GM06990 (cell line): ENCODE measurements around the gene SEPHS1.
"Not testable (repeated sequence)": the region's sequence is repeated elsewhere in the genome, so short reads cannot be mapped to it uniquely, and the experiment has no call there.

Experiments
- DNase-seq: peaks from one replicate; pipeline ENCODE4 v3.0.0-alpha.2; 2011; ENCODE audit not compliant: insufficient read length; ENCODE audit errors: extremely low read depth
- H3K27me3 ChIP-seq: replicated peaks from 2 replicates; pipeline ENCODE4 v1.6.0; 2011; ENCODE audit warnings: low read length; ENCODE audit not compliant: control insufficient read depth, insufficient read depth
- H3K36me3 ChIP-seq: 2 replicates; pipeline ENCODE4 v1.5.1; 2011; ENCODE audit warnings: low read length; ENCODE audit not compliant: control insufficient read depth, insufficient read depth
- H3K4me3 ChIP-seq: replicated peaks from 2 replicates; pipeline ENCODE4 v1.5.1; 2011; ENCODE audit warnings: low read depth, mild to moderate bottlenecking, control low read depth, low read length
- TF ChIP-seq, protein P1 (sequence below): IDR thresholded peaks from 2 replicates; pipeline ENCODE4 v1.5.1; 2011; ENCODE audit warnings: low read length, control low read depth, mild to moderate bottlenecking, inconsistent platforms; ENCODE audit not compliant: insufficient read depth, poor library complexity, severe bottlenecking

The SEPHS1 gene

DNA sequence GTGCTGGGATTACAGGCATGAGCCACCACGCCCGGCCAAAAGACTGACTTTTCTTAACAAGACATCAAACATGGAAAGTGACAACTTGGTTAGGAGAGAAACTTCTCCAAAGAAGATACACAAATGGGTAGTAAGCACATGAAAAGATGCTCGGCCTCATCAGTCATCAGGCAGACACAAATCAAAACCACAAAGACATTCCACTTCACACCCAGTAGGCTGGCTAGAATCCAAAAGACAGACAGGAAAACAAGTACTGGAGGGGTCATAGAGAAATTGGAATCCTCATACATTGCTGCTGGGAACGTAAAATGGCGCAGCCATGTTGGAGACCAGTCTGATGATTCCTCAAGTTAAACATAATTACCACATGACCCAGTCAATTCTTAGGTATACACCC, 16.4 kb downstream of the SEPHS1 start:
- H3K27me3 ChIP-seq = no peaks in the 10 kb centered on the region
- H3K36me3 ChIP-seq = peaks cover 17% of the 10 kb centered on the region
- H3K4me3 ChIP-seq = no peak overlapping the region
- TF ChIP-seq, protein P1, sequence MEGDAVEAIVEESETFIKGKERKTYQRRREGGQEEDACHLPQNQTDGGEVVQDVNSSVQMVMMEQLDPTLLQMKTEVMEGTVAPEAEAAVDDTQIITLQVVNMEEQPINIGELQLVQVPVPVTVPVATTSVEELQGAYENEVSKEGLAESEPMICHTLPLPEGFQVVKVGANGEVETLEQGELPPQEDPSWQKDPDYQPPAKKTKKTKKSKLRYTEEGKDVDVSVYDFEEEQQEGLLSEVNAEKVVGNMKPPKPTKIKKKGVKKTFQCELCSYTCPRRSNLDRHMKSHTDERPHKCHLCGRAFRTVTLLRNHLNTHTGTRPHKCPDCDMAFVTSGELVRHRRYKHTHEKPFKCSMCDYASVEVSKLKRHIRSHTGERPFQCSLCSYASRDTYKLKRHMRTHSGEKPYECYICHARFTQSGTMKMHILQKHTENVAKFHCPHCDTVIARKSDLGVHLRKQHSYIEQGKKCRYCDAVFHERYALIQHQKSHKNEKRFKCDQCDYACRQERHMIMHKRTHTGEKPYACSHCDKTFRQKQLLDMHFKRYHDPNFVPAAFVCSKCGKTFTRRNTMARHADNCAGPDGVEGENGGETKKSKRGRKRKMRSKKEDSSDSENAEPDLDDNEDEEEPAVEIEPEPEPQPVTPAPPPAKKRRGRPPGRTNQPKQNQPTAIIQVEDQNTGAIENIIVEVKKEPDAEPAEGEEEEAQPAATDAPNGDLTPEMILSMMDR = no peak
- DNase-seq = no peak

DNA sequence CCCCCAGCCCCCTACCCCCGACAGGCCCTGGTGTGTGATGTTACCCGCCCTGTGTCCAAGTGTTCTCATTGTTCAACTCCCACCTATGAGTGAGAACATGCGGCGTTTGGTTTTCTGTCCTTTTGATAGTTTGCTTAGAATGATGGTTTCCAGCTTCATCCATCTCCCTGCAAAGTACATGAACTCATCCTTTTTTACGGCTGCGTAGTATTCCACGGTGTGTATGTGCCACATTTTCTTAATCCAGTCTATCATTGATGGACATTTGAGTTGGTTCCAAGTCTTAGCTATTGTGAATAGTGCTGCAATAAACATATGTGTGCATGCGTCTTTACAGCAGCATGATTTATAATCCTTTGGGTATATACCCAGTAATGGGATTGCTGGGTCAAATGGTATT, 17.1 kb downstream of the SEPHS1 start:
- DNase-seq, H3K4me3 ChIP-seq, H3K27me3 ChIP-seq: not testable (repeated sequence)
- H3K36me3 ChIP-seq = peaks cover 19% of the 10 kb centered on the region

DNA sequence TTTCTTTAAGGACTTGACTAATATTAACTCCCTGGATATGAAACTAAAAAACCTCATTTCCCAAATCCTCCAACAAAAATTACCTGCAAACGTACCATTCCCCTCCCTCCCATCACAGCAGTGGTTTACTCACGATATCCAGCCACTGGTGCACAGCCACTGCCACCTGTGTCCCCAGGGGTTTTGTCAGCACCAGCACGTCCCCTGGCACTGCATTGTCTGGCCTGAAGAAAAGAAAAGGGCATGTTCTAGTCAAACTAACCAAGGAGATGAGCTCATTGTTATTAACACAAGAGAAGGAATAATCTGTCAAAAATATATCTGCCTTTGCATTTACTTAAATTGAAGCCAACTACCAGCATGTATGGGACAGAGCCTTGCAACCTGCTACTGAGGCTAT, 18.5 kb downstream of the SEPHS1 start:
- H3K36me3 ChIP-seq = peaks cover 17% of the 10 kb centered on the region

DNA sequence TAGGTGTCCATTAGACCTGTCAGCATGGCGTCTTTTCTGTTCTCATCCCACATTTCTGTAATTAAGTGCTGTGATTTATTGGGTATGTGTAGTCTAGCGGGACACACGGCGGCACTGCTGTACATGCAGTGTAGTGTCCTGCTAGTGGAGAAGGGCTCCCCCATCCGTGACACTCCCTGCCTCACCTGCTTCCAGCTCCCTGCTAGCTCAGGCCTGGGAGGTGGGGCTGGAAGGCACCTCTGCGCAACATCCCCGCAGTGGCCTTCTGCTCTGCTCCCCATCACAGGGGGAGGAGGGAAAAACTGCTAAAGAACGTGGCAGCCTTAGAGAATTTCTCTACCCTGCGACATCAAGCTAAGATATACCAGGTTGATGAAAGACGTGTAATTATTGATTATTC, 19.5 kb downstream of the SEPHS1 start:
- H3K4me3 ChIP-seq = no peak overlapping the region
- H3K36me3 ChIP-seq = peaks cover 18% of the 10 kb centered on the region
- H3K27me3 ChIP-seq = no peaks in the 10 kb centered on the region
- no peak for DNase-seq
- TF ChIP-seq, protein P1 = no peak

More for the DNA sequence above, 18.5 kb downstream of the SEPHS1 start:
- no peak for DNase-seq
- TF ChIP-seq, protein P1 = no peak
- Histone ChIP-seq H3K27me3 (no peaks in the 10 kb centered on the region), H3K4me3 (no peak overlapping the region)

DNA sequence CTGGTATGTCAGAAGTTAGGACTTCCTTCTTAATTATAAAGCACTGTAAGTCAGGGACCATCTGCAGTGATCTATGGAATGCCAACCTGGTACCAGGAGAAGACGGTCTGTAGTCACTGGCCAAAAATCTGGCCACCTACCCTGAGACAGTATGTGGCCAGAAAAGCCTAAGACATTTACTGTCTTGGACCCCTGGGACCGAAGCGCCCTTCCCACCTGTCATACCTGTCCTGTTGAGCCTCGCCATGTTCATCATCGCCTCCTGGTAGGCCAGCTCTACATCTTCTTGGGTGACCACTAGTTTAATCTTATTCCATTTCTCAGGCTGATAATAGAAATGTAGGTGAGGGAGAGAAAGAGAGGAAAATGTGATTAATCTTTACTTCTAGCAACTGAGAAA, 20.0 kb downstream of the SEPHS1 start:
- Histone ChIP-seq H3K27me3 (no peaks in the 10 kb centered on the region), H3K4me3 (no peak overlapping the region), H3K36me3 (peaks cover 17% of the 10 kb centered on the region)
- DNase-seq = no peak
- TF ChIP-seq, protein P1 = no peak

DNA sequence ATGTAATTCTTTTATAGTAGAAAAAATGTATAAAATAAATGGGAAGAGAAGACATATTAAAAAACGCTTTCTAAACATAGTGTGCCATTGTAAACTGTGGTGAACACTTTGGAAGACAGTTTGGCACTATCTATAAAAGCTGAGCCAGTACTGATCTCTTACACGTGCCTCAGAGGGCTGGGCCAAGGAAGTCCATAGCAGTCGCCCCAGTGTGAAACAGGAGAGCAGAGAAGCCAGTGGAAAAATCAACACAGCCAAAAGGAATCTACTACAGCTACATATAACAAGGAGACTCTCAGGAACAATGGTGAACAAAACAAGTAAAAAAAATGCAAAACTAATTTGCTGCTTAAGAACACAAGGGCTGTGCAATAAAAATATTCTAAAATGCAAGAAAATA, 20.6 kb downstream of the SEPHS1 start:
- TF ChIP-seq, protein P1 = no peak
- Histone ChIP-seq H3K36me3 (peaks cover 20% of the 10 kb centered on the region), H3K27me3 (no peaks in the 10 kb centered on the region), H3K4me3 (no peak overlapping the region)
- DNase-seq = no peak
